ENCODE results near the gene HDDC2.
A peak's percentile ranks its signal among the peaks of the same experiment; 100 is the strongest.

Gene HDDC2

GRCh38 chr6:125245523-125246264 lies 56.1 kb downstream of the HDDC2 start:
- DNase-seq (ENCODE audit: low read depth), result no peak
- no peak for TF ChIP-seq CTCF (conservative IDR thresholded peaks at IDR 0.05; ENCODE audit: low read depth, low read length)

GRCh38 chr6:125245109-125245508 lies 56.7 kb downstream of the HDDC2 start:
- no peak overlapping the region for H3K4me3 ChIP-seq (ENCODE audit: low read depth, low read length)
- no peak for TF ChIP-seq CTCF (conservative IDR thresholded peaks at IDR 0.05; ENCODE audit: low read depth, low read length)
- no peak for DNase-seq (ENCODE audit: low read depth)

More at GRCh38 chr6:125245523-125246264, 56.1 kb downstream of the HDDC2 start:
- no peak overlapping the region for H3K4me3 ChIP-seq (ENCODE audit: low read depth, low read length)

DNA sequence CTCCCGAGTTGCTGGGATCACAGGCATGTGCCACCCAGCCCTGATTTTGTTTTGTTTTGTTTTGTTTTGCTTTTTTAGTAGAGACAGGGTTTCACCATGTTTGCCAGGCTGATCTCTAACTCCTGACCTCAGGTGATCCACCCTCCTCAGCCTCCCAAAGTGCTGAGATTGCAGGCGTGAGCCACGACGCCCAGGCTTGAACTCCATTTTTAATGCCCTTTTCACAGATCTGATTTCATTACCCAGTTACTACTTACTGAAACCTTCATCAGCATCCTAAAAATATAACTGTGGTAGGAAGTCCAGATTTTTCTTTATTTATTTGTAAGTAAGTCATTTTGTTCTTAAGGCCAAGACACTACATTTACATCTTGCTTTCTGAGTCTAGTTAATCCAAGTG lies 64.0 kb downstream of the HDDC2 start:
- DNase-seq (ENCODE audit: low read depth), result no peak
- no peak overlapping the region for H3K4me3 ChIP-seq (ENCODE audit: low read depth, low read length)
- no peak for TF ChIP-seq CTCF (conservative IDR thresholded peaks at IDR 0.05; ENCODE audit: low read depth, low read length)

DNA sequence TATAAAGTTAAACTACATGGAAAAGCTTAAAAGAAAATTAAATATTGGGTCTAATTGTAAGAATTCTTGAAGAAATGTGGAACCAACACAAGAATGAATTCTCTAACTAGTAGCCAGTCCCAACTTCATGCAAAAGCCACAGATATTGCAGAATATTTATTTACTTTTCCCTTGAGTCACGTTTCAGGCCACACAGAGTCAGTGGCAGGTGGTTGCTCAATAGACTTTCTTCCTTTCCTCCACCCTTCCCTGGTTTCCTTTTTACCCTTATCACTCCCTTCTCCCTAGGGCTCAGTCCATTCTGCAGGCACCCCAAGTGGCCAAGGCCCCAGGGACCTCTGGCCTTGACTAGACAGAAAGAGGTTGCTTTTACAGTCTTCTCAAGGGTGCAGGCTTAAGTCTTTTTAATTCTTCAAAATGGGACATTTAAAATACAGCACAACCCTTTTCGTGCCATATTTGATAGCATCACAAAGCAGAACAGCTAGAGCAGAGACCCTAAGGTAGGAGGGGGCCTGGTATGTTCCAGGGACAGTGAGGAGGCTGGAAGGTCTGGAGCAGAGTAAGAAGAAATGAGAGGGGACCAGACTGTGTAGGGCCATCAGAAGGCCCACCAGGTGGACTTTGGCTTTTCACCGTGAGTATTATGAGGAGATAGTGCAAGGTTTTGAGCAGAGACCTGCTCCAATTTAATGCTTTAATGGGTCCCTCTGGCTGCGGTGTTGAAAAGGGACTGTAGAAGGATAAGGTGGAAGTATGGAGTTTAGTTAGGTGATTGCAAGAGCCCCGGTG lies 65.0 kb downstream of the HDDC2 start:
- no peak for TF ChIP-seq CTCF (conservative IDR thresholded peaks at IDR 0.05; ENCODE audit: low read depth, low read length)
- no peak overlapping the region for H3K4me3 ChIP-seq (ENCODE audit: low read depth, low read length)
- peak; percentile 48 for DNase-seq (ENCODE audit: low read depth)

DNA sequence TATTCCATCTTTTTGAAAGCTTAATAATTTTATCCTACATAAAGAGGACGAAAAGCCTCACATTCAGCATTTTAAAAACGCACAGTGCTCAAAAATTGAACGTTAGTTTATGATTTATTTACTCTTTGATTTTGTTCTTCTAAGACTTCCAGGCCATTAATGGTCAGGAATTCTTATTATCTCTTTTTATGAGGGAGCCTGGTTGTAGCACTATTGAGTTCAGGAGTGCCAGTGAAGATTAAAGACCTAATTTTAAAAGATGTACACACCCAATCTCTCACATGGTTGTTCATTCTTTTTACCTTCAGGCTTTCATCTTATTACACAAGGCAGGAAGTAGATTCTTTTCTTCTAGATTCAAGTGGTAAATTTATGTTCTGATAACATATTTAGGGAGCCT lies 68.6 kb downstream of the HDDC2 start:
- TF ChIP-seq CTCF (conservative IDR thresholded peaks at IDR 0.05; ENCODE audit: low read depth, low read length), result no peak
- no peak for DNase-seq (ENCODE audit: low read depth)
- H3K4me3 ChIP-seq (ENCODE audit: low read depth, low read length), result no peak overlapping the region

- DNase-seq (ENCODE audit: low read depth), result peak; percentile 35
- no peak overlapping the region for H3K4me3 ChIP-seq (ENCODE audit: low read depth, low read length)
- TF ChIP-seq CTCF (conservative IDR thresholded peaks at IDR 0.05; ENCODE audit: low read depth, low read length), result no peak
Measured at GRCh38 chr6:125232466-125232865, 69.3 kb downstream of the HDDC2 start.
